PC-3 (cell line): ENCODE results near the gene SDR42E1. TPM values are rescaled to one million over a fixed set of nuclear protein-coding genes. Genes with fewer than 3 reads are reported as not detected.

Experiments
- ATAC-seq: fragments of 200-7000 bp; cut with Tn5 transposase; 2 replicates; pipeline ENCODE4 v1.9.1; 2020; ENCODE audit warnings: mild to moderate bottlenecking, moderate library complexity
- BruUV-seq: library from RNA; stranded (reverse); fragments of 400-500 nt; replicated peaks from 2 replicates; lab custom pipeline; 2021; lab: Mats Ljungman, UMichigan
- CTCF ChIA-PET: fragments of 300-600 bp; sonication (Branson Sonifier 250); formaldehyde crosslinking; loops from one replicate; lab custom pipeline; 2022; ENCODE audit warnings: antibody characterized with exemption; lab: Charles Lee
- POLR2A ChIA-PET: fragments of 300-600 bp; sonication (Branson Sonifier 250); formaldehyde crosslinking; loops from one replicate; lab custom pipeline; 2022; ENCODE audit warnings: antibody characterized with exemption; ENCODE audit not compliant: unreplicated experiment; lab: Charles Lee
- DNase-seq: peaks from one replicate; pipeline ENCODE4 v3.0.0-alpha.2; 2015
- H2AFZ ChIP-seq: fragments of 300-600 bp; sonication (generic); 2 replicates; pipeline ENCODE4 v1.6.0; 2016; ENCODE audit warnings: antibody characterized with exemption, low read length
- H3F3A ChIP-seq: fragments of 300-600 bp; sonication (generic); one replicate; pipeline ENCODE4 v1.6.0; 2017; ENCODE audit warnings: antibody characterized with exemption, low read length, control low read depth, mild to moderate bottlenecking; ENCODE audit not compliant: unreplicated experiment
- H3K27ac ChIP-seq: fragments of 300-600 bp; sonication (generic); 2 replicates; pipeline ENCODE4 v1.5.1; 2016; ENCODE audit warnings: mild to moderate bottlenecking, low read length
- H3K27me3 ChIP-seq: fragments of 300-600 bp; sonication (generic); 2 replicates; pipeline ENCODE4 v1.6.1; 2016; ENCODE audit warnings: low read length, mixed read lengths
- H3K36me3 ChIP-seq: fragments of 300-600 bp; sonication (generic); 2 replicates; pipeline ENCODE4 v1.6.1; 2016; ENCODE audit warnings: low read depth, mixed run types, low read length, mixed read lengths
- H3K4me1 ChIP-seq: fragments of 300-600 bp; sonication (generic); 2 replicates; pipeline ENCODE4 v1.5.1; 2016; ENCODE audit warnings: low read length; ENCODE audit not compliant: insufficient read depth
- H3K4me2 ChIP-seq: fragments of 300-600 bp; sonication (generic); 2 replicates; pipeline ENCODE4 v1.6.0; 2016; ENCODE audit warnings: low read length
- H3K4me3 ChIP-seq: fragments of 300-600 bp; sonication (generic); 2 replicates; pipeline ENCODE4 v1.5.1; 2016; ENCODE audit warnings: mild to moderate bottlenecking, low read length, mixed read lengths
- H3K79me2 ChIP-seq: fragments of 300-600 bp; sonication (generic); 2 replicates; pipeline ENCODE4 v1.6.1; 2017; ENCODE audit warnings: low read length, mixed read lengths
- H3K9ac ChIP-seq: fragments of 300-600 bp; sonication (generic); 2 replicates; pipeline ENCODE4 v1.6.0; 2016; ENCODE audit warnings: mild to moderate bottlenecking, low read length
- H3K9me2 ChIP-seq: fragments of 300-600 bp; sonication (generic); replicated peaks from 2 replicates; pipeline ENCODE4 v1.6.1; 2016; ENCODE audit warnings: mixed run types, low read length, mixed read lengths
- H3K9me3 ChIP-seq: fragments of 300-600 bp; sonication (generic); 2 replicates; pipeline ENCODE4 v1.6.1; 2016; ENCODE audit warnings: low read length, mixed read lengths
- H4K20me1 ChIP-seq: fragments of 300-600 bp; sonication (generic); 2 replicates; pipeline ENCODE4 v1.6.1; 2016; ENCODE audit warnings: low read length, mixed read lengths
- EZH2 ChIP-seq: fragments of 300-600 bp; sonication (generic); IDR thresholded peaks from one replicate; pipeline ENCODE4 v1.6.1; 2017; ENCODE audit warnings: antibody characterized with exemption, mild to moderate bottlenecking, low read length; ENCODE audit not compliant: unreplicated experiment
- EZH2phosphoT487 ChIP-seq: fragments of 300-600 bp; sonication (generic); IDR thresholded peaks from 2 replicates; pipeline ENCODE4 v1.6.1; 2018; ENCODE audit warnings: mild to moderate bottlenecking, antibody characterized with exemption, low read length, borderline replicate concordance
- intact Hi-C: fragments of 100-400 bp; cut with micrococcal nuclease; formaldehyde crosslinking; loops from 2 replicates; pipeline ENCODE4 v1.9.0; 2023
- total RNA-seq: library from RNA; depleted of rRNA; stranded (reverse); fragments of >200 nt; gene quantifications from 2 replicates; pipeline ENCODE4 v1.2.3, GENCODE V29; 2014
- TF ChIP-seq, protein P1 (sequence below): fragments of 300-600 bp; sonication (generic); conservative IDR thresholded peaks from 2 replicates; pipeline ENCODE4 v1.5.1; 2017; ENCODE audit warnings: antibody characterized with exemption, low read depth, mild to moderate bottlenecking, low read length

SDR42E1 gene
- total RNA-seq, 1 experiment from 2014 or later, result not detected

DNA sequence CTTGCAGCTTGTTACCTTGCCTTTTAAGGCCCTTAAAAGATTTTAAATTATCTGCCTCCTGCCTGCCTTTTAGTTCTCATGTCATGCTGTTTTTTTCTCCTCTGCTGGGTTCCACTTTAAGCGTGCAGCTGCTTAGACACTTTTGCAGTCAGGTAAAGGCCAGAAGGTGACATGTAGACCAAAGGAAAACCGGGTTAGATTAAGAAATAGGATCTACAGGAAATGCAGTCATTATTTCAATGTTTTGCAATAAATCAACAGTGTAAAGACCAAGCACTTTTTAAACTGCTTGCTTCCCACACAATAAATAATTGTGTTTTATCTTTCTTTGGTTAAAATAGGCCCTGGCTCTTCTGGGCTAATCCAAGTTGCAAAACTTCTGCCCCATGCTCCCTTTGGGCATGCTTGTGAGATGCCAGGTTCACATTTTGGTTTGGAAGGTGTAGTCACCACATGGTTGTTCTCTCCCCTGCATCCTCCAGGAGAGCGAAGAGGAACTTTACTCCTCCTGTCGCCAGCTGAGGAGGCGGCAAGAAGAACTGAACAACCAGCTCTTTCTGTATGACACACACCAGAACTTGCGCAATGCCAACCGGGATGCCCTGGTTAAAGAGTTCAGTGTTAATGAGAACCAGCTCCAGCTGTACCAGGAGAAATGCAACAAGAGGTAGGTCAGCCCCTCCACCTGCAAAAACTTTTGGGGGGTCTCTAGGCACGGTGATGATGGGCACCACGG is 54.9 kb downstream of the SDR42E1 start:
- CTCF ChIA-PET, result no interaction called here
- TF ChIP-seq, protein P1, sequence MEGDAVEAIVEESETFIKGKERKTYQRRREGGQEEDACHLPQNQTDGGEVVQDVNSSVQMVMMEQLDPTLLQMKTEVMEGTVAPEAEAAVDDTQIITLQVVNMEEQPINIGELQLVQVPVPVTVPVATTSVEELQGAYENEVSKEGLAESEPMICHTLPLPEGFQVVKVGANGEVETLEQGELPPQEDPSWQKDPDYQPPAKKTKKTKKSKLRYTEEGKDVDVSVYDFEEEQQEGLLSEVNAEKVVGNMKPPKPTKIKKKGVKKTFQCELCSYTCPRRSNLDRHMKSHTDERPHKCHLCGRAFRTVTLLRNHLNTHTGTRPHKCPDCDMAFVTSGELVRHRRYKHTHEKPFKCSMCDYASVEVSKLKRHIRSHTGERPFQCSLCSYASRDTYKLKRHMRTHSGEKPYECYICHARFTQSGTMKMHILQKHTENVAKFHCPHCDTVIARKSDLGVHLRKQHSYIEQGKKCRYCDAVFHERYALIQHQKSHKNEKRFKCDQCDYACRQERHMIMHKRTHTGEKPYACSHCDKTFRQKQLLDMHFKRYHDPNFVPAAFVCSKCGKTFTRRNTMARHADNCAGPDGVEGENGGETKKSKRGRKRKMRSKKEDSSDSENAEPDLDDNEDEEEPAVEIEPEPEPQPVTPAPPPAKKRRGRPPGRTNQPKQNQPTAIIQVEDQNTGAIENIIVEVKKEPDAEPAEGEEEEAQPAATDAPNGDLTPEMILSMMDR, result no peak
- TF ChIP-seq EZH2 (no peak), EZH2phosphoT487 (no peak)
- Histone ChIP-seq H3K27me3 (no peaks in the 10 kb centered on the region), H3K9ac (no peak overlapping the region), H3K79me2 (no peaks in the 10 kb centered on the region), H3K4me3 (no peak overlapping the region), H3K27ac (no peak overlapping the region), H2AFZ (no peak overlapping the region), H3K36me3 (no peaks in the 10 kb centered on the region; the same call in 1 of the 2 replicates), H3F3A (no peaks in the 10 kb centered on the region), H3K4me1 (no peaks in the 10 kb centered on the region), H3K4me2 (no peak overlapping the region), H3K9me2 (no peaks in the 10 kb centered on the region), H4K20me1 (no peaks in the 10 kb centered on the region), H3K9me3 (no peaks in the 10 kb centered on the region)
- intact Hi-C loops, result no loop called here
- DNase-seq (no peak), ATAC-seq (no peak)
- POLR2A ChIA-PET, result no interaction called here
- no TSS peak for BruUV-seq

DNA sequence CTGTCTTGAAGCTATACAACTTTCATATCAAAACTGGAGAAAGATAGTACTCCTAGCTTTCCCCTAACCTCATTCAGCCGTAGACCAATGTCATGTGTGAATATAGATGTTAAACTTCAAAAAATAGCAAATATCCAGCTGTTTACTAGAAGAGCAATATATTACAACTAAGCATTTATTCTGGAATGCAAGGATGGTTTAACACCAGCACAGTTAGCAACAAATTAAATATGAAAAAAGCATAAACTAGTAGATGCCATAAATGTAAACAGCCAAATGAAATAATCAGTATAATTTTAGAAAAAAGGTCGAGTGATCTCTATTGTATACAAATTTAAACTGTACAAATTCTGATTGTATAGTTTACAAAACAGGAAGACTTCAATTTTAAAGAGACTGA is 59.7 kb downstream of the SDR42E1 start:
- Histone ChIP-seq H3K27me3 (no peaks in the 10 kb centered on the region), H3K9ac (no peak overlapping the region), H3K4me1 (no peaks in the 10 kb centered on the region), H2AFZ (no peak overlapping the region), H3K79me2 (no peaks in the 10 kb centered on the region), H3K36me3 (no peaks in the 10 kb centered on the region; the same call in 1 of the 2 replicates), H3K27ac (no peak overlapping the region), H3K9me3 (no peaks in the 10 kb centered on the region), H3K4me2 (no peak overlapping the region), H4K20me1 (no peaks in the 10 kb centered on the region), H3K9me2 (no peaks in the 10 kb centered on the region), H3K4me3 (no peak overlapping the region), H3F3A (no peaks in the 10 kb centered on the region)
- TF ChIP-seq EZH2phosphoT487, result no peak
- TF ChIP-seq, protein P1, result no peak
- TF ChIP-seq EZH2, result no peak
- ATAC-seq, result no peak
- intact Hi-C loops, result no loop called here
- no TSS peak for BruUV-seq
- CTCF ChIA-PET, result no interaction called here
- DNase-seq, result no peak
- POLR2A ChIA-PET, result interaction anchor here (0.6 kb wide), 1 partner anchor 784 kb away, joined by 3 read pairs; no protein-coding TSS in a partner anchor

DNA sequence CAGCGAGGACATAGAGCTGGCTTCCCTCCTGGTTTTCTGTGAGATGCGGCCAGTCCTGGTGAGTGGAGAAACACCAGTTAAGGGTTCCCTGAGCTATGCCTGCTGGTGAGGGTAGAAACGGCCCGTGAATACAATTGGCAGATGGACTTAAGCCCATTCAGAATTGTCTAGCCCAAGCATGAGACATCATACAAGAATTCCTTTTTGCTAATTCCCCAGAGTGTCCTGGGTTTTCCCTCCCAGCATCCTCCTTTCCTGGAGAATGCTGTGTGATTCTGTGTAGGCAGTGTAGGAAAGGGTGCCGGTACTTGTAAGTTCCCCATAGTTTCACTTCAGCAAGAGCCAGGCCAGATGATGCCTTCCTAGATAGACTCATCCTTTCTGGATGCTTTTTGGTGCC is 65.1 kb downstream of the SDR42E1 start:
- Histone ChIP-seq H3K27ac (no peak overlapping the region), H3K4me3 (no peak overlapping the region), H2AFZ (no peak overlapping the region), H4K20me1 (no peaks in the 10 kb centered on the region), H3K9me3 (no peaks in the 10 kb centered on the region), H3K9me2 (no peaks in the 10 kb centered on the region), H3K4me2 (no peak overlapping the region), H3K36me3 (no peaks in the 10 kb centered on the region), H3K27me3 (no peaks in the 10 kb centered on the region), H3K79me2 (no peaks in the 10 kb centered on the region), H3K4me1 (peaks cover 2% of the 10 kb centered on the region), H3K9ac (no peak overlapping the region), H3F3A (no peaks in the 10 kb centered on the region)
- intact Hi-C loops, result no loop called here
- ChIA-PET POLR2A (no interaction called here), CTCF (no interaction called here)
- BruUV-seq, result no TSS peak
- ATAC-seq (no peak), DNase-seq (no peak)
- TF ChIP-seq EZH2phosphoT487 (no peak), EZH2 (no peak)
- TF ChIP-seq, protein P1, result no peak
